T-helper 17 cell (primary cell): ENCODE data around the gene GALE. TPM values are rescaled to one million over a fixed set of nuclear protein-coding genes. Genes with fewer than 3 reads are reported as not detected.
"Not testable (repeated sequence)": the region's sequence is repeated elsewhere in the genome, so short reads cannot be mapped to it uniquely, and the experiment has no call there.

Experiments
- ATAC-seq: fragments of 150-1000 bp; cut with Tn5 transposase; 2 replicates; pipeline ENCODE4 v1.10.0; 2021; ENCODE audit warnings: mild to moderate bottlenecking, moderate library complexity
- DNase-seq, 3 donors: peaks; one replicate each; pipeline versions ENCODE4 v3.0.0 to v3.0.0-alpha.2; 2020 to 2021
- H3K9me3 ChIP-seq: one replicate; pipeline ENCODE4 v1.7.0; 2013; ENCODE audit warnings: low read length, mild to moderate bottlenecking; ENCODE audit not compliant: control insufficient read depth, poor library complexity, severe bottlenecking
- H3K27ac Mint-ChIP-seq: one replicate; pipeline ENCODE4 v1.8.0; 2022; ENCODE audit warnings: mild to moderate bottlenecking, moderate library complexity, mixed read lengths
- H3K27me3 Mint-ChIP-seq: one replicate; pipeline ENCODE4 v1.8.0; 2022; ENCODE audit warnings: mixed read lengths
- H3K36me3 Mint-ChIP-seq: one replicate; pipeline ENCODE4 v1.8.0; 2022; ENCODE audit warnings: low read depth, mixed read lengths
- H3K4me1 Mint-ChIP-seq: one replicate; pipeline ENCODE4 v1.8.0; 2022; ENCODE audit warnings: mild to moderate bottlenecking, mixed read lengths
- H3K4me3 Mint-ChIP-seq: one replicate; pipeline ENCODE4 v1.8.0; 2022; ENCODE audit warnings: mild to moderate bottlenecking, moderate library complexity, mixed read lengths
- total RNA-seq, 4 donors: library from RNA in 2 of 4; stranded (reverse) in 2 of 4; gene quantifications; one replicate each; pipeline ENCODE4 v1.2.3 and lab custom pipeline; 2022 to 2026

Gene GALE
- total RNA-seq = 1 to 10 TPM; 9.1 to 9.5 TPM
- total RNA-seq (lab: John Stamatoyannopoulos, UW) = 7.8 to 11.8 reads per million in 2 donors

GRCh38 chr1:23800400-23801337 lies at the start of gene GALE:
Gene GALE (minus strand): TSS chr1:23800754. CDS start chr1:23799007, 1,747 bp downstream.
- peaks cover 5% of the 10 kb centered on the region for H3K36me3 Mint-ChIP-seq
- DNase-seq (peak; percentile 92 to 98 (median 96)), ATAC-seq (peak; percentile 93)
- peaks cover 26% of the 10 kb centered on the region for H3K4me1 Mint-ChIP-seq
- H3K4me3 Mint-ChIP-seq = peak within 1 kb of the TSS; percentile 93
- no peaks in the 10 kb centered on the region for H3K27me3 Mint-ChIP-seq
- peak within 1 kb of the TSS; percentile 92 for H3K27ac Mint-ChIP-seq
- no peaks in the 10 kb centered on the region for H3K9me3 ChIP-seq

- no peaks in the 10 kb centered on the region for H3K9me3 ChIP-seq
- no peak overlapping the region for H3K4me3 Mint-ChIP-seq
- no peak for ATAC-seq
- H3K4me1 Mint-ChIP-seq = peaks cover 6% of the 10 kb centered on the region
- H3K27me3 Mint-ChIP-seq = no peaks in the 10 kb centered on the region
- H3K27ac Mint-ChIP-seq = no peak overlapping the region
- no peak for DNase-seq
- peaks cover 9% of the 10 kb centered on the region for H3K36me3 Mint-ChIP-seq
Observed at GRCh38 chr1:23848673-23849616, 48.4 kb upstream of the GALE start.

- H3K27ac Mint-ChIP-seq, H3K4me3 Mint-ChIP-seq, DNase-seq, H3K4me1 Mint-ChIP-seq, H3K27me3 Mint-ChIP-seq, H3K9me3 ChIP-seq, H3K36me3 Mint-ChIP-seq, ATAC-seq: not testable (repeated sequence)
Observed at GRCh38 chr1:23847482-23848095, 47.0 kb upstream of the GALE start.

GRCh38 chr1:23845163-23845562 lies 44.6 kb upstream of the GALE start:
- H3K27me3 Mint-ChIP-seq = no peaks in the 10 kb centered on the region
- ATAC-seq = no peak
- no peaks in the 10 kb centered on the region for H3K9me3 ChIP-seq
- DNase-seq = no peak
- no peak overlapping the region for H3K27ac Mint-ChIP-seq
- no peak overlapping the region for H3K4me3 Mint-ChIP-seq
- H3K36me3 Mint-ChIP-seq = peaks cover 9% of the 10 kb centered on the region
- H3K4me1 Mint-ChIP-seq = peaks cover 6% of the 10 kb centered on the region

GRCh38 chr1:23843644-23844043 lies 43.1 kb upstream of the GALE start:
- H3K4me3 Mint-ChIP-seq = no peak overlapping the region
- H3K4me1 Mint-ChIP-seq = peaks cover 6% of the 10 kb centered on the region
- DNase-seq (no peak), ATAC-seq (no peak)
- H3K27me3 Mint-ChIP-seq = no peaks in the 10 kb centered on the region
- H3K36me3 Mint-ChIP-seq = peaks cover 9% of the 10 kb centered on the region
- H3K9me3 ChIP-seq = no peaks in the 10 kb centered on the region
- H3K27ac Mint-ChIP-seq = no peak overlapping the region

GRCh38 chr1:23838401-23838866 lies 37.9 kb upstream of the GALE start:
- no peaks in the 10 kb centered on the region for H3K27me3 Mint-ChIP-seq
- ATAC-seq (peak; percentile 100), DNase-seq (peak; percentile 60 to 72 (median 68))
- no peaks in the 10 kb centered on the region for H3K36me3 Mint-ChIP-seq
- no peak overlapping the region for H3K27ac Mint-ChIP-seq
- no peaks in the 10 kb centered on the region for H3K9me3 ChIP-seq
- H3K4me1 Mint-ChIP-seq = peaks cover 10% of the 10 kb centered on the region
- peak overlapping the region; percentile 75 for H3K4me3 Mint-ChIP-seq

GRCh38 chr1:23837908-23838307 lies 37.4 kb upstream of the GALE start:
- Mint-ChIP-seq H3K4me3 (peak overlapping the region; percentile 78), H3K27me3 (no peaks in the 10 kb centered on the region), H3K36me3 (no peaks in the 10 kb centered on the region), H3K4me1 (peaks cover 10% of the 10 kb centered on the region), H3K27ac (no peak overlapping the region)
- no peak for DNase-seq
- no peaks in the 10 kb centered on the region for H3K9me3 ChIP-seq
- no peak for ATAC-seq

GRCh38 chr1:23836037-23836436 lies 35.5 kb upstream of the GALE start:
- Mint-ChIP-seq H3K4me1 (peaks cover 10% of the 10 kb centered on the region), H3K4me3 (no peak overlapping the region), H3K27ac (no peak overlapping the region), H3K36me3 (no peaks in the 10 kb centered on the region), H3K27me3 (no peaks in the 10 kb centered on the region)
- DNase-seq = no peak
- no peaks in the 10 kb centered on the region for H3K9me3 ChIP-seq
- no peak for ATAC-seq

GRCh38 chr1:23834156-23834555 lies 33.6 kb upstream of the GALE start:
- H3K27me3 Mint-ChIP-seq, H3K9me3 ChIP-seq, DNase-seq, H3K36me3 Mint-ChIP-seq, ATAC-seq, H3K27ac Mint-ChIP-seq, H3K4me3 Mint-ChIP-seq: not testable (repeated sequence)
- H3K4me1 Mint-ChIP-seq = peaks cover 10% of the 10 kb centered on the region

- no peak overlapping the region for H3K4me3 Mint-ChIP-seq
- no peak overlapping the region for H3K27ac Mint-ChIP-seq
- ATAC-seq (no peak), DNase-seq (no peak)
- H3K27me3 Mint-ChIP-seq = no peaks in the 10 kb centered on the region
- no peaks in the 10 kb centered on the region for H3K36me3 Mint-ChIP-seq
- H3K4me1 Mint-ChIP-seq = peaks cover 14% of the 10 kb centered on the region
- H3K9me3 ChIP-seq = no peaks in the 10 kb centered on the region
Observed at GRCh38 chr1:23827717-23828116, 27.2 kb upstream of the GALE start.

- peaks cover 18% of the 10 kb centered on the region for H3K4me1 Mint-ChIP-seq
- DNase-seq, H3K36me3 Mint-ChIP-seq, ATAC-seq, H3K4me3 Mint-ChIP-seq, H3K27ac Mint-ChIP-seq, H3K27me3 Mint-ChIP-seq, H3K9me3 ChIP-seq: not testable (repeated sequence)
Observed at GRCh38 chr1:23826590-23826989, 26.0 kb upstream of the GALE start.

- no peaks in the 10 kb centered on the region for H3K9me3 ChIP-seq
- peaks cover 18% of the 10 kb centered on the region for H3K4me1 Mint-ChIP-seq
- DNase-seq (no peak), ATAC-seq (peak; percentile 50)
- H3K4me3 Mint-ChIP-seq = peak overlapping the region; percentile 94
- H3K36me3 Mint-ChIP-seq = no peaks in the 10 kb centered on the region
- H3K27ac Mint-ChIP-seq = peak overlapping the region; percentile 94
- no peaks in the 10 kb centered on the region for H3K27me3 Mint-ChIP-seq
Observed at GRCh38 chr1:23825762-23826522, 25.4 kb upstream of the GALE start.
